ENCODE data around the gene ABHD14A. TPM values are rescaled to one million over a fixed set of nuclear protein-coding genes. Genes with fewer than 3 reads are reported as not detected.

ABHD14A gene
- total and polyA plus RNA-seq, 2 donors: 12.7 to 17.6 TPM

GRCh38 chr3:51945031-51945840 lies 29.6 kb upstream of the ABHD14A start:
- H3K36me3 ChIP-seq (ENCODE audit: control insufficient read depth in 2 of 2, insufficient read depth in 2 of 2, low read length in 1 of 2): no peaks in the 10 kb centered on the region
- peaks cover 0 to 2% of the 10 kb centered on the region in 2 donors for H3K27me3 ChIP-seq (ENCODE audit: control insufficient read depth in 2 of 2, insufficient read depth in 1 of 2, low read length in 1 of 2)
- no peak for DNase-seq (ENCODE audit: low read depth in 6 of 9, low spot score in 9 of 9)
- H3K9me3 ChIP-seq (ENCODE audit: control insufficient read depth in 2 of 2, insufficient read depth in 1 of 2, low read length in 1 of 2): no peaks in the 10 kb centered on the region
- no peak overlapping the region for H3K27ac ChIP-seq (ENCODE audit: low read depth in 1 of 2, low read length in 1 of 2)
- WGBS: 97% methylated on average over 18 of the region's 18 CpGs
- peaks cover 11 to 19% of the 10 kb centered on the region in 2 donors for H3K4me1 ChIP-seq (ENCODE audit: control insufficient read depth in 2 of 2, insufficient read depth in 2 of 2, low read length in 2 of 2)
- H3K4me3 ChIP-seq (ENCODE audit: low read length in 2 of 2): no peak overlapping the region

DNA sequence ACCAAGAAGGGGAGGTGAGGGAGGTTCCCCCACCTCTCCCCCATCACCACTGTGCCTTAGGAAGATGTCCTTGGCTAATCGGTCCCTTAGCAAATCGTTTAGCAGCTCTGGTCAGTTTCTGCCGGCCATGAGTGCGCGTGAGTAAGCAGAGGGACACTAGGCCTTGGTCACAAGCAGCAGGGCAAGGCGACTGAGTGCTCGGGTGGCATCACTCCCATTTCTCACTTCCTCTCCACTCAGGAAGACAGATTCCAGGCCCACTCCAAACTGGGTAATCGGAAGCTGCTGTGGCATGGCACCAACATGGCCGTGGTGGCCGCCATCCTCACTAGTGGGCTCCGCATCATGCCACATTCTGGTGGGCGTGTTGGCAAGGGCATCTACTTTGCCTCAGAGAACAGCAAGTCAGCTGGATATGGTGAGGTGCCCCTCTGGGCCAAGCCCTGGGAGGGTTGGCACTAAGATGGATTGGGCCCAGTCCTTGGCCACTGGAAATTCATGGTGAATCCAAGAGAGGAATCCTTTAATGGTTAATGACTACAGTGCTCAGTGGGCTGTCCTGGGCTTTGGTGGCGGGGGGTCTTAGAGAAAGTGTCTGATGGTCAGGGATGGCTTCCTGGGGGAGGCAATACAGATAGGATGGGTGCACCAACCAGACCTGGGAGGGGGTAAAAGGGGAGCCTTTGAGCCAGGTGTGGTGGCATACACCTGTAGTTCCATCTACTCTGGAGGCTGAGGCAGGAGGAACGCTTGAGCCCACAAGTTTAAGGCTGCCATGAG lies 28.7 kb upstream of the ABHD14A start:
- no peak overlapping the region for H3K27ac ChIP-seq (ENCODE audit: low read depth in 1 of 2, low read length in 1 of 2)
- no peak for DNase-seq (ENCODE audit: low read depth in 6 of 9, low spot score in 9 of 9)
- no peaks in the 10 kb centered on the region for H3K9me3 ChIP-seq (ENCODE audit: control insufficient read depth in 2 of 2, insufficient read depth in 1 of 2, low read length in 1 of 2)
- 98% methylated on average over 14 of the region's 14 CpGs for WGBS
- H3K36me3 ChIP-seq (ENCODE audit: control insufficient read depth in 2 of 2, insufficient read depth in 2 of 2, low read length in 1 of 2): no peaks in the 10 kb centered on the region
- peaks cover 10 to 15% of the 10 kb centered on the region in 2 donors for H3K4me1 ChIP-seq (ENCODE audit: control insufficient read depth in 2 of 2, insufficient read depth in 2 of 2, low read length in 2 of 2)
- H3K27me3 ChIP-seq (ENCODE audit: control insufficient read depth in 2 of 2, insufficient read depth in 1 of 2, low read length in 1 of 2): peaks cover 0 to 6% of the 10 kb centered on the region in 2 donors
- H3K4me3 ChIP-seq (ENCODE audit: low read length in 2 of 2): no peak overlapping the region

GRCh38 chr3:51946796-51947195 lies 28.1 kb upstream of the ABHD14A start:
- H3K4me1 ChIP-seq (ENCODE audit: control insufficient read depth in 2 of 2, insufficient read depth in 2 of 2, low read length in 2 of 2): peaks cover 4 to 10% of the 10 kb centered on the region in 2 donors
- no peaks in the 10 kb centered on the region for H3K9me3 ChIP-seq (ENCODE audit: control insufficient read depth in 2 of 2, insufficient read depth in 1 of 2, low read length in 1 of 2)
- no peak overlapping the region for H3K4me3 ChIP-seq (ENCODE audit: low read length in 2 of 2)
- no peak for DNase-seq (ENCODE audit: low read depth in 6 of 9, low spot score in 9 of 9)
- H3K36me3 ChIP-seq (ENCODE audit: control insufficient read depth in 2 of 2, insufficient read depth in 2 of 2, low read length in 1 of 2): no peaks in the 10 kb centered on the region
- 93% methylated on average over 4 of the region's 4 CpGs for WGBS
- peaks cover 0 to 7% of the 10 kb centered on the region in 2 donors for H3K27me3 ChIP-seq (ENCODE audit: control insufficient read depth in 2 of 2, insufficient read depth in 1 of 2, low read length in 1 of 2)
- H3K27ac ChIP-seq (ENCODE audit: low read depth in 1 of 2, low read length in 1 of 2): no peak overlapping the region

DNA sequence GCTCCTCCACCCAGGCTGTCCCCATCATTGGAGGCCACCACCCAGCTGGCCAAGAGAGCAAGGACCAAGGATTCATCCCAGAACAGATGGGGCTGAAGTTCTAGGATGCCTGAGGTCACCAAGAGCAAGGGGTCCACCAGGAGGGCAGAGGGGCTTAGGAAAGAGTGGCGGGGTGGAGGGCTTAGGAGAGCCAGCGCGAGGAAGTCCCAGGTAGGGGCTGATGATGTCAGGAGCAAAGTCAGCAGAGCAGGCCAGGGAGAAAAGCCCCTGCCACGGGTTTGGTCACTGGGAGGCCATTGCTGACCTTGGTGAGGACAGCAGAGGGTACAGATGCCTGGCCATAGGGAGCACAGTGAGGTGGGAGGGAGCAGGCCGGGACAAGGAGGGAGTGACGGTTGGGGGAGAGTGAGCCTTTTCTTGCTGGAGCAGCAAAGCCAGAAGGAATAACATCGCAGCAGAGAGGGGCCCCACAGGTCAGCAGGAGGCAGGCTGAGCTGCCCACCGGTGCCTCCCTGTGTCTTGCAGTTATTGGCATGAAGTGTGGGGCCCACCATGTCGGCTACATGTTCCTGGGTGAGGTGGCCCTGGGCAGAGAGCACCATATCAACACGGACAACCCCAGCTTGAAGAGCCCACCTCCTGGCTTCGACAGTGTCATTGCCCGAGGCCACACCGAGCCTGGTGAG lies 27.5 kb upstream of the ABHD14A start:
- DNase-seq (ENCODE audit: low read depth in 6 of 9, low spot score in 9 of 9): no peak
- 93% methylated on average over 13 of the region's 13 CpGs for WGBS
- H3K27ac ChIP-seq (ENCODE audit: low read depth in 1 of 2, low read length in 1 of 2): no peak overlapping the region
- no peak overlapping the region for H3K4me3 ChIP-seq (ENCODE audit: low read length in 2 of 2)
- no peaks in the 10 kb centered on the region for H3K9me3 ChIP-seq (ENCODE audit: control insufficient read depth in 2 of 2, insufficient read depth in 1 of 2, low read length in 1 of 2)
- no peaks in the 10 kb centered on the region for H3K36me3 ChIP-seq (ENCODE audit: control insufficient read depth in 2 of 2, insufficient read depth in 2 of 2, low read length in 1 of 2)
- H3K27me3 ChIP-seq (ENCODE audit: control insufficient read depth in 2 of 2, insufficient read depth in 1 of 2, low read length in 1 of 2): peaks cover 0 to 13% of the 10 kb centered on the region in 2 donors
- peaks cover 3 to 7% of the 10 kb centered on the region in 2 donors for H3K4me1 ChIP-seq (ENCODE audit: control insufficient read depth in 2 of 2, insufficient read depth in 2 of 2, low read length in 2 of 2)

DNA sequence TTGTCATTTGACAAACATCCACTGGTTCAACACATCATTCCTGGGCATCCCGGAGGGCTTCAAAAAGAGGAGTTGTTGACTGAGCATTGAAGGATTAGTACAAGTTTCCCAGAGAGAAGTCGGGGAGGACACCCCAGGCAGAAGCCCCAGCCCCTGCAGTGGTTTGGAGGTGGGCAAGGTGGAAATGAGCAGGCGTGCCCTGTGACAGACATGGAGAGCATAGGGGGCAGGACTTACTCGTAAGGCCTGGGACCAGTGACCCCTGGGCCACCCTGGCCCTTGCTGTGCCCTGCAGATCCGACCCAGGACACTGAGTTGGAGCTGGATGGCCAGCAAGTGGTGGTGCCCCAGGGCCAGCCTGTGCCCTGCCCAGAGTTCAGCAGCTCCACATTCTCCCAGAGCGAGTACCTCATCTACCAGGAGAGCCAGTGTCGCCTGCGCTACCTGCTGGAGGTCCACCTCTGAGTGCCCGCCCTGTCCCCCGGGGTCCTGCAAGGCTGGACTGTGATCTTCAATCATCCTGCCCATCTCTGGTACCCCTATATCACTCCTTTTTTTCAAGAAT lies 26.8 kb upstream of the ABHD14A start:
- WGBS: 95% methylated on average over 10 of the region's 10 CpGs
- no peak overlapping the region for H3K4me3 ChIP-seq (ENCODE audit: low read length in 2 of 2)
- no peak for DNase-seq (ENCODE audit: low read depth in 6 of 9, low spot score in 9 of 9)

DNA sequence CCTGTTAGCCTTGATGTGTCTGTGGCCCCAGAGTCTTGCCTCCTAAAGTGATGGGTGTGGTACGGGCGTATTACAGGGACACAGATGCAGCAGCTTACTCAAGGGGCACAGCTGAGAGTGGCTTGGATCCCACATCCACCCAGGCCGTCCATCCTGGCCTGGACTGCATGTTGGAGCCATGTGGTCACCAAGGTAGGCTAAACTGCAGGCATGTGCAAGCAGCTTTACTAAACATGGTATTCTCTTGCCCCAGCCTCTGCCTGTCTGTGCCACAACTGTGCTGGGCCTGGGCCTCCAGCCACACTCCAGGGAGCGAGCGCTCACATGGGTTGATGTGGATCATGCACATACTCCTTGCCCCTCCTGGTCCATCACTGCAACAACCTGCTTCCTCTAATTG lies 25.7 kb upstream of the ABHD14A start:
- no peak for DNase-seq (ENCODE audit: low read depth in 6 of 9, low spot score in 9 of 9)
- H3K4me3 ChIP-seq (ENCODE audit: low read length in 2 of 2): no peak overlapping the region
- 89% methylated on average over 5 of the region's 5 CpGs for WGBS
- no peaks in the 10 kb centered on the region for H3K4me1 ChIP-seq (ENCODE audit: control insufficient read depth in 2 of 2, insufficient read depth in 2 of 2, low read length in 2 of 2)
- no peaks in the 10 kb centered on the region for H3K9me3 ChIP-seq (ENCODE audit: control insufficient read depth in 2 of 2, insufficient read depth in 1 of 2, low read length in 1 of 2)
- peaks cover 8 to 26% of the 10 kb centered on the region in 2 donors for H3K27me3 ChIP-seq (ENCODE audit: control insufficient read depth in 2 of 2, insufficient read depth in 1 of 2, low read length in 1 of 2)
- H3K36me3 ChIP-seq (ENCODE audit: control insufficient read depth in 2 of 2, insufficient read depth in 2 of 2, low read length in 1 of 2): no peaks in the 10 kb centered on the region
- no peak overlapping the region for H3K27ac ChIP-seq (ENCODE audit: low read depth in 1 of 2, low read length in 1 of 2)

More for the DNA sequence above, 26.8 kb upstream of the ABHD14A start:
- Histone ChIP-seq H3K27me3 (ENCODE audit: control insufficient read depth in 2 of 2, insufficient read depth in 1 of 2, low read length in 1 of 2) (peaks cover 0 to 16% of the 10 kb centered on the region in 2 donors), H3K27ac (ENCODE audit: low read depth in 1 of 2, low read length in 1 of 2) (no peak overlapping the region), H3K9me3 (ENCODE audit: control insufficient read depth in 2 of 2, insufficient read depth in 1 of 2, low read length in 1 of 2) (no peaks in the 10 kb centered on the region), H3K4me1 (ENCODE audit: control insufficient read depth in 2 of 2, insufficient read depth in 2 of 2, low read length in 2 of 2) (no peaks in the 10 kb centered on the region), H3K36me3 (ENCODE audit: control insufficient read depth in 2 of 2, insufficient read depth in 2 of 2, low read length in 1 of 2) (no peaks in the 10 kb centered on the region)

- Histone ChIP-seq H3K4me1 (ENCODE audit: control insufficient read depth in 2 of 2, insufficient read depth in 2 of 2, low read length in 2 of 2) (peaks cover 0 to 3% of the 10 kb centered on the region in 2 donors), H3K4me3 (ENCODE audit: low read length in 2 of 2) (no peak overlapping the region), H3K9me3 (ENCODE audit: control insufficient read depth in 2 of 2, insufficient read depth in 1 of 2, low read length in 1 of 2) (no peaks in the 10 kb centered on the region), H3K27ac (ENCODE audit: low read depth in 1 of 2, low read length in 1 of 2) (no peak overlapping the region), H3K27me3 (ENCODE audit: control insufficient read depth in 2 of 2, insufficient read depth in 1 of 2, low read length in 1 of 2) (peaks cover 20 to 44% of the 10 kb centered on the region in 2 donors), H3K36me3 (ENCODE audit: control insufficient read depth in 2 of 2, insufficient read depth in 2 of 2, low read length in 1 of 2) (no peaks in the 10 kb centered on the region)
- 96% methylated on average over 2 of the region's 2 CpGs for WGBS
- DNase-seq (ENCODE audit: low read depth in 6 of 9, low spot score in 9 of 9): no peak
These were observed 24.0 kb upstream of the ABHD14A start for GRCh38 chr3:51950899-51951298.

DNA sequence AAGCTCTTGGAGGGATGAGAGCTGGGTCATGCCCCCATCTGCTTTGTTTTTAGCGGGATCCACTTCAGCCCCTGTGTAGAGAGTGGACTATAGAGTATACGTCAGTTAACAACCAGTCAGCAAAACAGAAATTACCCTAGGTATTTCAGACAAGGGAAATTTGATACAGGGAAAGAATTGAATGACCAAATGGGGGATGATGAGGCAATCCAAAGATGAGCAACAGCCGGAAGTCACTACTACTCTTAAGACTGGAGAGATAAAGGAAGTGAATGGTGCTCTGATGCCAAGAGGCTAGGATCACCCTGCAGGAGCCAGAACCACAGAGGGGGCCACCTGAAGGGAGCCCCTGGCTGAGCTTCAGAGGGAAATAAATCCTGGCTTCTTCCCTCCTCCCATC lies 21.4 kb upstream of the ABHD14A start:
- Histone ChIP-seq H3K27ac (ENCODE audit: low read depth in 1 of 2, low read length in 1 of 2) (no peak overlapping the region), H3K27me3 (ENCODE audit: control insufficient read depth in 2 of 2, insufficient read depth in 1 of 2, low read length in 1 of 2) (peaks cover 32 to 69% of the 10 kb centered on the region in 2 donors), H3K4me1 (ENCODE audit: control insufficient read depth in 2 of 2, insufficient read depth in 2 of 2, low read length in 2 of 2) (peaks cover 5 to 11% of the 10 kb centered on the region in 2 donors), H3K36me3 (ENCODE audit: control insufficient read depth in 2 of 2, insufficient read depth in 2 of 2, low read length in 1 of 2) (no peaks in the 10 kb centered on the region), H3K4me3 (ENCODE audit: low read length in 2 of 2) (no peak overlapping the region), H3K9me3 (ENCODE audit: control insufficient read depth in 2 of 2, insufficient read depth in 1 of 2, low read length in 1 of 2) (peaks cover 0 to 3% of the 10 kb centered on the region in 2 donors)
- DNase-seq (ENCODE audit: low read depth in 6 of 9, low spot score in 9 of 9): no peak
- 90% methylated on average over 3 of the region's 3 CpGs for WGBS
